PC-3 (cell line): ENCODE measurements around the gene UBE3D. TPM values are rescaled to one million over a fixed set of nuclear protein-coding genes. Genes with fewer than 3 reads are reported as not detected.

Source experiments
- ATAC-seq: fragments of 200-7000 bp; cut with Tn5 transposase; 2 replicates; pipeline ENCODE4 v1.9.1; 2020; ENCODE audit warnings: mild to moderate bottlenecking, moderate library complexity
- BruUV-seq: library from RNA; stranded (reverse); fragments of 400-500 nt; replicated peaks from 2 replicates; lab custom pipeline; 2021; lab: Mats Ljungman, UMichigan
- CTCF ChIA-PET: fragments of 300-600 bp; sonication (Branson Sonifier 250); formaldehyde crosslinking; loops from one replicate; lab custom pipeline; 2022; ENCODE audit warnings: antibody characterized with exemption; lab: Charles Lee
- POLR2A ChIA-PET: fragments of 300-600 bp; sonication (Branson Sonifier 250); formaldehyde crosslinking; loops from one replicate; lab custom pipeline; 2022; ENCODE audit warnings: antibody characterized with exemption; ENCODE audit not compliant: unreplicated experiment; lab: Charles Lee
- DNase-seq: peaks from one replicate; pipeline ENCODE4 v3.0.0-alpha.2; 2015
- H2AFZ ChIP-seq: fragments of 300-600 bp; sonication (generic); 2 replicates; pipeline ENCODE4 v1.6.0; 2016; ENCODE audit warnings: antibody characterized with exemption, low read length
- H3F3A ChIP-seq: fragments of 300-600 bp; sonication (generic); one replicate; pipeline ENCODE4 v1.6.0; 2017; ENCODE audit warnings: antibody characterized with exemption, low read length, control low read depth, mild to moderate bottlenecking; ENCODE audit not compliant: unreplicated experiment
- H3K27ac ChIP-seq: fragments of 300-600 bp; sonication (generic); 2 replicates; pipeline ENCODE4 v1.5.1; 2016; ENCODE audit warnings: mild to moderate bottlenecking, low read length
- H3K27me3 ChIP-seq: fragments of 300-600 bp; sonication (generic); 2 replicates; pipeline ENCODE4 v1.6.1; 2016; ENCODE audit warnings: low read length, mixed read lengths
- H3K36me3 ChIP-seq: fragments of 300-600 bp; sonication (generic); 2 replicates; pipeline ENCODE4 v1.6.1; 2016; ENCODE audit warnings: low read depth, mixed run types, low read length, mixed read lengths
- H3K4me1 ChIP-seq: fragments of 300-600 bp; sonication (generic); 2 replicates; pipeline ENCODE4 v1.5.1; 2016; ENCODE audit warnings: low read length; ENCODE audit not compliant: insufficient read depth
- H3K4me2 ChIP-seq: fragments of 300-600 bp; sonication (generic); 2 replicates; pipeline ENCODE4 v1.6.0; 2016; ENCODE audit warnings: low read length
- H3K4me3 ChIP-seq: fragments of 300-600 bp; sonication (generic); 2 replicates; pipeline ENCODE4 v1.5.1; 2016; ENCODE audit warnings: mild to moderate bottlenecking, low read length, mixed read lengths
- H3K79me2 ChIP-seq: fragments of 300-600 bp; sonication (generic); 2 replicates; pipeline ENCODE4 v1.6.1; 2017; ENCODE audit warnings: low read length, mixed read lengths
- H3K9ac ChIP-seq: fragments of 300-600 bp; sonication (generic); 2 replicates; pipeline ENCODE4 v1.6.0; 2016; ENCODE audit warnings: mild to moderate bottlenecking, low read length
- H3K9me2 ChIP-seq: fragments of 300-600 bp; sonication (generic); replicated peaks from 2 replicates; pipeline ENCODE4 v1.6.1; 2016; ENCODE audit warnings: mixed run types, low read length, mixed read lengths
- H3K9me3 ChIP-seq: fragments of 300-600 bp; sonication (generic); 2 replicates; pipeline ENCODE4 v1.6.1; 2016; ENCODE audit warnings: low read length, mixed read lengths
- H4K20me1 ChIP-seq: fragments of 300-600 bp; sonication (generic); 2 replicates; pipeline ENCODE4 v1.6.1; 2016; ENCODE audit warnings: low read length, mixed read lengths
- EZH2 ChIP-seq: fragments of 300-600 bp; sonication (generic); IDR thresholded peaks from one replicate; pipeline ENCODE4 v1.6.1; 2017; ENCODE audit warnings: antibody characterized with exemption, mild to moderate bottlenecking, low read length; ENCODE audit not compliant: unreplicated experiment
- EZH2phosphoT487 ChIP-seq: fragments of 300-600 bp; sonication (generic); IDR thresholded peaks from 2 replicates; pipeline ENCODE4 v1.6.1; 2018; ENCODE audit warnings: mild to moderate bottlenecking, antibody characterized with exemption, low read length, borderline replicate concordance
- intact Hi-C: fragments of 100-400 bp; cut with micrococcal nuclease; formaldehyde crosslinking; loops from 2 replicates; pipeline ENCODE4 v1.9.0; 2023
- total RNA-seq: library from RNA; depleted of rRNA; stranded (reverse); fragments of >200 nt; gene quantifications from 2 replicates; pipeline ENCODE4 v1.2.3, GENCODE V29; 2014
- TF ChIP-seq, protein P1 (sequence below): fragments of 300-600 bp; sonication (generic); conservative IDR thresholded peaks from 2 replicates; pipeline ENCODE4 v1.5.1; 2017; ENCODE audit warnings: antibody characterized with exemption, low read depth, mild to moderate bottlenecking, low read length

The UBE3D gene
- total RNA-seq, 1 experiment from 2014 or later = 5.0 TPM

DNA sequence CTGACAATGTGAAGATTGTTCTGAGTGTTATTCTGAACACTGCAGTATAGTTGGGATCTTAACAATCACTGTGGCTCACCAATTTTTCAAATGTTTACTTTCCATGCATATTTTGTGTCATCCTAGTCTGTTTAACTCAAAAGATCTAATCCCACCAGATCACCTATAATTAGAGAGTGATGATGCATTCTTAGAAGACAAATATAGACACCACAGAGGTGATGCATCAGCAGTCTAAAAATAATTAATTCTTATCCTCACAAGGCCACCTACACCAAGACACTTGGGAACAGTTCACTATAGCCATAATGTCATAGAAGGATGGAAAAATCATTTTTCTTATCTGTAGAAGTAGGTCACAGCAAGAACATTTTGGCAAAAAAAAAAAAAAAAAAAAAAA is 154.8 kb downstream of the UBE3D start:
- H3K4me1 ChIP-seq = peaks cover 34% of the 10 kb centered on the region
- no peak overlapping the region for H3K4me2 ChIP-seq
- BruUV-seq = no TSS peak
- no peak overlapping the region for H3K9ac ChIP-seq
- CTCF ChIA-PET = no interaction called here
- no peak for DNase-seq
- H3K4me3 ChIP-seq = no peak overlapping the region
- no peaks in the 10 kb centered on the region for H3K36me3 ChIP-seq
- no peak for ATAC-seq
- no peaks in the 10 kb centered on the region for H3K9me2 ChIP-seq
- no peaks in the 10 kb centered on the region for H3K9me3 ChIP-seq
- no peaks in the 10 kb centered on the region for H3K79me2 ChIP-seq
- H4K20me1 ChIP-seq = no peaks in the 10 kb centered on the region
- H3K27ac ChIP-seq = no peak overlapping the region
- H3K27me3 ChIP-seq = no peaks in the 10 kb centered on the region
- no peak overlapping the region for H2AFZ ChIP-seq
- no peaks in the 10 kb centered on the region for H3F3A ChIP-seq
- intact Hi-C loops = no loop called here
- TF ChIP-seq EZH2 (no peak), EZH2phosphoT487 (no peak)
- TF ChIP-seq, protein P1, sequence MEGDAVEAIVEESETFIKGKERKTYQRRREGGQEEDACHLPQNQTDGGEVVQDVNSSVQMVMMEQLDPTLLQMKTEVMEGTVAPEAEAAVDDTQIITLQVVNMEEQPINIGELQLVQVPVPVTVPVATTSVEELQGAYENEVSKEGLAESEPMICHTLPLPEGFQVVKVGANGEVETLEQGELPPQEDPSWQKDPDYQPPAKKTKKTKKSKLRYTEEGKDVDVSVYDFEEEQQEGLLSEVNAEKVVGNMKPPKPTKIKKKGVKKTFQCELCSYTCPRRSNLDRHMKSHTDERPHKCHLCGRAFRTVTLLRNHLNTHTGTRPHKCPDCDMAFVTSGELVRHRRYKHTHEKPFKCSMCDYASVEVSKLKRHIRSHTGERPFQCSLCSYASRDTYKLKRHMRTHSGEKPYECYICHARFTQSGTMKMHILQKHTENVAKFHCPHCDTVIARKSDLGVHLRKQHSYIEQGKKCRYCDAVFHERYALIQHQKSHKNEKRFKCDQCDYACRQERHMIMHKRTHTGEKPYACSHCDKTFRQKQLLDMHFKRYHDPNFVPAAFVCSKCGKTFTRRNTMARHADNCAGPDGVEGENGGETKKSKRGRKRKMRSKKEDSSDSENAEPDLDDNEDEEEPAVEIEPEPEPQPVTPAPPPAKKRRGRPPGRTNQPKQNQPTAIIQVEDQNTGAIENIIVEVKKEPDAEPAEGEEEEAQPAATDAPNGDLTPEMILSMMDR = no peak
- POLR2A ChIA-PET = no interaction called here

DNA sequence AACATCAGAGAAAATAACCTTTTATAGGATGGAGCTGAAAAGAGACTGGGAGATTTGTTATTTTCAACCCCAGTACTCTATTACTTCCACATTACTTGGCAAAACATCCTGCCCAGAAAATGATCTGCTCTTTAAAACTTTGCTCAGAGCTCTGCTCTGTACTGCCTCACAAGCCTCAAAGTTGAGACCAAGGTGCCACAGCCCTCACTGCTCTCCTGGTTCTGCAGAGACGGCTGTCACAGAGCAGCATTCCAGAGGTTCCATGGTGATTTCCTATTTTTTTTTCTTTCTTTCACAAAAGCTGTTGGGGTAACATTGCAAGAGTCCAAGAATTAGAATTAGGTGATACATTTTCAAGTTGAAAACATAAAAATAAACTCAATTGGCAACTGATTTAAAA is 155.2 kb downstream of the UBE3D start:
- ChIA-PET CTCF (no interaction called here), POLR2A (no interaction called here)
- no peaks in the 10 kb centered on the region for H3K36me3 ChIP-seq

DNA sequence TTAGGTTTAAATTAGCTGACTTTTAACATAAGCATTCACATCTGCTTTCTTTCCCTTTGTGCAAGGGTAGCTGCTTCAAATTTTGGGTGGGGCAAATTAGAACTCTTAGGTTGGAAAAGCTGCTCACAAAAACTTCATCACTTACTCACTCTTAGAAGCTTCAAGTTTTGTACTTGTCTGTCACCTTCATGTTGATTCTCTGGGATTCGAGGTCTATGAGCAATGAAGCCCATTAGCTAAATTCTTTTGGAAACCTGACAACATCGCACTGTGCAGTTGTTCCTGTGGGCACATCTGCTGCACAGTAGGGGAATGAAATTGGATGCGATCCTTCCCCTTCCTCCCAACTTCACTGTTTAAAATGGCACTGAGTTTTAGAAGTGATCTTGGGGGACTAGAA is 156.1 kb downstream of the UBE3D start:
- Histone ChIP-seq H3K36me3 (no peaks in the 10 kb centered on the region), H4K20me1 (no peaks in the 10 kb centered on the region), H3K9ac (no peak overlapping the region), H3K27ac (no peak overlapping the region), H3K4me3 (no peak overlapping the region), H3K9me3 (no peaks in the 10 kb centered on the region), H3K9me2 (no peaks in the 10 kb centered on the region), H2AFZ (no peak overlapping the region), H3K4me1 (peaks cover 34% of the 10 kb centered on the region), H3K79me2 (no peaks in the 10 kb centered on the region), H3K4me2 (no peak overlapping the region), H3F3A (no peaks in the 10 kb centered on the region), H3K27me3 (no peaks in the 10 kb centered on the region)
- DNase-seq = no peak
- TF ChIP-seq EZH2phosphoT487 (no peak), EZH2 (no peak)
- TF ChIP-seq, protein P1 = no peak
- ChIA-PET POLR2A (no interaction called here), CTCF (no interaction called here)
- intact Hi-C loops = no loop called here
- no TSS peak for BruUV-seq
- no peak for ATAC-seq

More for the DNA sequence above, 155.2 kb downstream of the UBE3D start:
- H3K4me3 ChIP-seq = no peak overlapping the region
- no peak overlapping the region for H3K9ac ChIP-seq
- no peak overlapping the region for H3K27ac ChIP-seq
- H3K4me1 ChIP-seq = peaks cover 34% of the 10 kb centered on the region
- intact Hi-C loops = no loop called here
- BruUV-seq = no TSS peak
- H3F3A ChIP-seq = no peaks in the 10 kb centered on the region
- no peak overlapping the region for H3K4me2 ChIP-seq
- TF ChIP-seq EZH2 = no peak
- TF ChIP-seq EZH2phosphoT487 = no peak
- TF ChIP-seq, protein P1 = no peak
- H2AFZ ChIP-seq = no peak overlapping the region
- ATAC-seq = no peak
- no peaks in the 10 kb centered on the region for H3K9me3 ChIP-seq
- no peaks in the 10 kb centered on the region for H3K9me2 ChIP-seq
- H4K20me1 ChIP-seq = no peaks in the 10 kb centered on the region
- DNase-seq = no peak
- no peaks in the 10 kb centered on the region for H3K79me2 ChIP-seq
- no peaks in the 10 kb centered on the region for H3K27me3 ChIP-seq
